HepG2 (cell line): ENCODE results near the gene MRAP.

Experiments used
- EZH2 ChIP-seq: conservative IDR thresholded peaks from 2 replicates; pipeline ENCODE4 v1.6.1; 2012; ENCODE audit warnings: mild to moderate bottlenecking, low read depth, low read length, moderate library complexity
- FOSL1 ChIP-seq: sonication (generic); formaldehyde crosslinking; IDR thresholded peaks from 2 replicates; pipeline ENCODE4 v1.9.0; 2021; ENCODE audit warnings: missing genetic modification reagents, borderline replicate concordance
- GABPB1 ChIP-seq: IDR thresholded peaks from 2 replicates; pipeline ENCODE4 v1.6.1; 2016; ENCODE audit warnings: mild to moderate bottlenecking, missing genetic modification reagents, moderate library complexity, missing compliant biosample characterization
- MAZ ChIP-seq, 2 experiments: sonication (generic) in 1 of 2; formaldehyde crosslinking in 1 of 2; IDR thresholded peaks; 2 replicates each; pipeline versions ENCODE4 v1.5.0 to v1.6.1; 2012 to 2020; ENCODE audit warnings: low read depth in 2 of 2, mild to moderate bottlenecking in 2 of 2, borderline replicate concordance in 1 of 2, improper control_type of control experiment in 1 of 2, low read length in 1 of 2, missing genetic modification reagents in 1 of 2, moderate library complexity in 1 of 2
- MTF1 ChIP-seq: sonication (generic); formaldehyde crosslinking; IDR thresholded peaks from 2 replicates; pipeline ENCODE4 v1.5.0; 2020; ENCODE audit warnings: missing genetic modification reagents
- POLR2AphosphoS5 ChIP-seq: IDR thresholded peaks from 2 replicates; pipeline ENCODE4 v1.6.1; 2012; ENCODE audit warnings: low read depth, low read length
- SETDB1 ChIP-seq: sonication (generic); formaldehyde crosslinking; IDR thresholded peaks from 2 replicates; pipeline ENCODE4 v1.5.1; 2020; ENCODE audit warnings: missing genetic modification reagents, mild to moderate bottlenecking, borderline replicate concordance
- YY1 ChIP-seq: IDR thresholded peaks from 2 replicates; pipeline ENCODE4 v1.6.1; 2011; ENCODE audit warnings: low read length, low read depth, moderate library complexity, mild to moderate bottlenecking; ENCODE audit not compliant: insufficient read depth, insufficient replicate concordance
- ZNF3 ChIP-seq: IDR thresholded peaks from 2 replicates; pipeline ENCODE4 v1.7.0; 2017; ENCODE audit warnings: inconsistent platforms
- ZNF766 ChIP-seq: sonication (generic); formaldehyde crosslinking; IDR thresholded peaks from 2 replicates; pipeline ENCODE4 v1.5.0; 2020; ENCODE audit warnings: missing genetic modification reagents, borderline replicate concordance
- TF ChIP-seq, protein P1 (sequence below): sonication (generic); formaldehyde crosslinking; conservative IDR thresholded peaks from 2 replicates; pipeline ENCODE4 v1.4.0; 2020; ENCODE audit warnings: missing genetic modification reagents
- TF ChIP-seq, protein P2 (sequence below): sonication (generic); formaldehyde crosslinking; IDR thresholded peaks from 2 replicates; pipeline ENCODE4 v1.5.0; 2020; ENCODE audit warnings: mild to moderate bottlenecking, missing genetic modification reagents, moderate library complexity

- TF ChIP-seq MTF1 (CRISPR knock-in tag) (no peak), GABPB1 (CRISPR knock-in tag) (no peak), ZNF766 (CRISPR knock-in tag) (no peak), MAZ (IDR thresholded peaks at IDR 0.05; ENCODE audit: borderline replicate concordance, low read depth, low read length) (no peak), MAZ (CRISPR knock-in tag; IDR thresholded peaks at IDR 0.05; ENCODE audit: low read depth) (no peak), FOSL1 (no peak), EZH2 (no peak), ZNF3 (CRISPR knock-in tag) (no peak), SETDB1 (CRISPR knock-in tag) (no peak), YY1 (no peak), POLR2AphosphoS5 (no peak)
- TF ChIP-seq, protein P1, sequence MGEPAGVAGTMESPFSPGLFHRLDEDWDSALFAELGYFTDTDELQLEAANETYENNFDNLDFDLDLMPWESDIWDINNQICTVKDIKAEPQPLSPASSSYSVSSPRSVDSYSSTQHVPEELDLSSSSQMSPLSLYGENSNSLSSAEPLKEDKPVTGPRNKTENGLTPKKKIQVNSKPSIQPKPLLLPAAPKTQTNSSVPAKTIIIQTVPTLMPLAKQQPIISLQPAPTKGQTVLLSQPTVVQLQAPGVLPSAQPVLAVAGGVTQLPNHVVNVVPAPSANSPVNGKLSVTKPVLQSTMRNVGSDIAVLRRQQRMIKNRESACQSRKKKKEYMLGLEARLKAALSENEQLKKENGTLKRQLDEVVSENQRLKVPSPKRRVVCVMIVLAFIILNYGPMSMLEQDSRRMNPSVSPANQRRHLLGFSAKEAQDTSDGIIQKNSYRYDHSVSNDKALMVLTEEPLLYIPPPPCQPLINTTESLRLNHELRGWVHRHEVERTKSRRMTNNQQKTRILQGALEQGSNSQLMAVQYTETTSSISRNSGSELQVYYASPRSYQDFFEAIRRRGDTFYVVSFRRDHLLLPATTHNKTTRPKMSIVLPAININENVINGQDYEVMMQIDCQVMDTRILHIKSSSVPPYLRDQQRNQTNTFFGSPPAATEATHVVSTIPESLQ (CRISPR knock-in tag), result no peak
- TF ChIP-seq, protein P2, sequence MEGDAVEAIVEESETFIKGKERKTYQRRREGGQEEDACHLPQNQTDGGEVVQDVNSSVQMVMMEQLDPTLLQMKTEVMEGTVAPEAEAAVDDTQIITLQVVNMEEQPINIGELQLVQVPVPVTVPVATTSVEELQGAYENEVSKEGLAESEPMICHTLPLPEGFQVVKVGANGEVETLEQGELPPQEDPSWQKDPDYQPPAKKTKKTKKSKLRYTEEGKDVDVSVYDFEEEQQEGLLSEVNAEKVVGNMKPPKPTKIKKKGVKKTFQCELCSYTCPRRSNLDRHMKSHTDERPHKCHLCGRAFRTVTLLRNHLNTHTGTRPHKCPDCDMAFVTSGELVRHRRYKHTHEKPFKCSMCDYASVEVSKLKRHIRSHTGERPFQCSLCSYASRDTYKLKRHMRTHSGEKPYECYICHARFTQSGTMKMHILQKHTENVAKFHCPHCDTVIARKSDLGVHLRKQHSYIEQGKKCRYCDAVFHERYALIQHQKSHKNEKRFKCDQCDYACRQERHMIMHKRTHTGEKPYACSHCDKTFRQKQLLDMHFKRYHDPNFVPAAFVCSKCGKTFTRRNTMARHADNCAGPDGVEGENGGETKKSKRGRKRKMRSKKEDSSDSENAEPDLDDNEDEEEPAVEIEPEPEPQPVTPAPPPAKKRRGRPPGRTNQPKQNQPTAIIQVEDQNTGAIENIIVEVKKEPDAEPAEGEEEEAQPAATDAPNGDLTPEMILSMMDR (CRISPR knock-in tag), result no peak
Observed at GRCh38 chr21:32321480-32321879, 22.8 kb downstream of the MRAP start.
